Mesenchymal stem cell (in vitro differentiated cells and primary cell): ENCODE results near the gene ARHGAP44.

Source experiments
- DNase-seq: peaks from one replicate; pipeline ENCODE4 v3.0.0-alpha.2; 2013
- H2AFZ ChIP-seq: one replicate; pipeline ENCODE4 v1.6.1; 2013; ENCODE audit warnings: low read depth, mild to moderate bottlenecking, control low read depth, inconsistent platforms, low read length, moderate library complexity
- H2AK5ac ChIP-seq: 2 replicates; pipeline ENCODE4 v1.6.1; 2013; ENCODE audit warnings: low read length, moderate library complexity, mild to moderate bottlenecking, inconsistent platforms; ENCODE audit not compliant: severe bottlenecking
- H2BK120ac ChIP-seq: one replicate; pipeline ENCODE4 v1.6.1; 2013; ENCODE audit warnings: low read depth, mild to moderate bottlenecking, inconsistent platforms, low read length, moderate library complexity
- H2BK12ac ChIP-seq, 2 experiments: one replicate each; pipeline ENCODE4 v1.6.1; 2013; ENCODE audit warnings: inconsistent platforms in 2 of 2, low read length in 2 of 2, mild to moderate bottlenecking in 2 of 2, moderate library complexity in 2 of 2, control low read depth in 1 of 2
- H2BK15ac ChIP-seq: one replicate; pipeline ENCODE4 v1.6.1; 2013; ENCODE audit warnings: mild to moderate bottlenecking, low read depth, inconsistent platforms; ENCODE audit not compliant: poor library complexity, severe bottlenecking
- H2BK5ac ChIP-seq: 2 replicates; pipeline ENCODE4 v1.6.1; 2013; ENCODE audit warnings: low read depth, mild to moderate bottlenecking, low read length, control low read depth, inconsistent platforms; ENCODE audit not compliant: poor library complexity, severe bottlenecking
- H3K14ac ChIP-seq, 2 experiments: one replicate each; pipeline ENCODE4 v1.6.1; 2013; ENCODE audit warnings: inconsistent platforms in 2 of 2, low read length in 2 of 2, control low read depth in 1 of 2, mild to moderate bottlenecking in 1 of 2, moderate library complexity in 1 of 2
- H3K18ac ChIP-seq, 2 experiments: one replicate each; pipeline ENCODE4 v1.6.1; 2013; ENCODE audit warnings: inconsistent platforms in 2 of 2, low read length in 2 of 2, control low read depth in 1 of 2, low read depth in 1 of 2, mild to moderate bottlenecking in 1 of 2
- H3K23ac ChIP-seq, 2 experiments: one replicate each; pipeline ENCODE4 v1.6.1; 2013; ENCODE audit warnings: inconsistent platforms in 2 of 2, low read length in 2 of 2, mild to moderate bottlenecking in 2 of 2, moderate library complexity in 2 of 2, control low read depth in 1 of 2
- H3K27ac ChIP-seq: 2 replicates; pipeline ENCODE4 v1.5.1; 2013; ENCODE audit warnings: mild to moderate bottlenecking, moderate library complexity, low read length, control low read depth, inconsistent platforms; ENCODE audit not compliant: poor library complexity, severe bottlenecking
- H3K27me3 ChIP-seq, 2 experiments: 2 replicates each; pipeline versions ENCODE4 v1.6.1 to v1.7.0; 2013; ENCODE audit warnings: low read length in 2 of 2, mild to moderate bottlenecking in 2 of 2, moderate library complexity in 2 of 2, control low read depth in 1 of 2, inconsistent platforms in 1 of 2; ENCODE audit not compliant: control insufficient read depth in 1 of 2, insufficient read depth in 1 of 2
- H3K36me3 ChIP-seq, 2 experiments: 2 replicates each; pipeline versions ENCODE4 v1.6.1 to v1.7.0; 2013; ENCODE audit warnings: low read length in 2 of 2, control low read depth in 1 of 2, inconsistent platforms in 1 of 2, low read depth in 1 of 2, mild to moderate bottlenecking in 1 of 2; ENCODE audit not compliant: insufficient read depth in 2 of 2, control insufficient read depth in 1 of 2
- H3K4ac ChIP-seq, 2 experiments: one replicate each; pipeline ENCODE4 v1.6.1; 2013; ENCODE audit warnings: inconsistent platforms in 2 of 2, low read length in 2 of 2, mild to moderate bottlenecking in 2 of 2, moderate library complexity in 2 of 2, control low read depth in 1 of 2, low read depth in 1 of 2
- H3K4me1 ChIP-seq: 2 replicates; pipeline ENCODE4 v1.6.1; 2013; ENCODE audit warnings: low read depth, low read length, control low read depth; ENCODE audit not compliant: control insufficient read depth, insufficient read depth
- H3K4me2 ChIP-seq: 2 replicates; pipeline ENCODE4 v1.6.1; 2013; ENCODE audit warnings: low read length, mild to moderate bottlenecking, inconsistent platforms; ENCODE audit not compliant: poor library complexity, severe bottlenecking
- H3K4me3 ChIP-seq, 2 experiments: 2 replicates each; pipeline versions ENCODE4 v1.5.1 to v1.7.0; 2013; ENCODE audit warnings: low read length in 2 of 2, mild to moderate bottlenecking in 2 of 2, control low read depth in 1 of 2, low read depth in 1 of 2; ENCODE audit not compliant: insufficient read depth in 1 of 2
- H3K79me1 ChIP-seq: replicated peaks from 2 replicates; pipeline ENCODE4 v1.6.1; 2013; ENCODE audit warnings: mild to moderate bottlenecking, control low read depth, low read length, inconsistent platforms; ENCODE audit not compliant: poor library complexity, severe bottlenecking
- H3K9ac ChIP-seq: 2 replicates; pipeline ENCODE4 v1.7.0; 2013; ENCODE audit warnings: mild to moderate bottlenecking, low read length, moderate library complexity
- H3K9me3 ChIP-seq: 2 replicates; pipeline ENCODE4 v1.7.0; 2013; ENCODE audit warnings: mild to moderate bottlenecking, low read length; ENCODE audit not compliant: control insufficient read depth
- H4K8ac ChIP-seq: one replicate; pipeline ENCODE4 v1.6.1; 2013; ENCODE audit warnings: inconsistent platforms, mild to moderate bottlenecking, low read length, moderate library complexity
- H4K91ac ChIP-seq: one replicate; pipeline ENCODE4 v1.6.1; 2013; ENCODE audit warnings: mild to moderate bottlenecking, low read length, inconsistent platforms
- WGBS: methylation state at CpG from one replicate; pipeline ENCODE4 v1.1.7; 2013; ENCODE audit warnings: mixed read lengths; 5-methylcytosine and 5-hydroxymethylcytosine counted together

Gene ARHGAP44

DNA sequence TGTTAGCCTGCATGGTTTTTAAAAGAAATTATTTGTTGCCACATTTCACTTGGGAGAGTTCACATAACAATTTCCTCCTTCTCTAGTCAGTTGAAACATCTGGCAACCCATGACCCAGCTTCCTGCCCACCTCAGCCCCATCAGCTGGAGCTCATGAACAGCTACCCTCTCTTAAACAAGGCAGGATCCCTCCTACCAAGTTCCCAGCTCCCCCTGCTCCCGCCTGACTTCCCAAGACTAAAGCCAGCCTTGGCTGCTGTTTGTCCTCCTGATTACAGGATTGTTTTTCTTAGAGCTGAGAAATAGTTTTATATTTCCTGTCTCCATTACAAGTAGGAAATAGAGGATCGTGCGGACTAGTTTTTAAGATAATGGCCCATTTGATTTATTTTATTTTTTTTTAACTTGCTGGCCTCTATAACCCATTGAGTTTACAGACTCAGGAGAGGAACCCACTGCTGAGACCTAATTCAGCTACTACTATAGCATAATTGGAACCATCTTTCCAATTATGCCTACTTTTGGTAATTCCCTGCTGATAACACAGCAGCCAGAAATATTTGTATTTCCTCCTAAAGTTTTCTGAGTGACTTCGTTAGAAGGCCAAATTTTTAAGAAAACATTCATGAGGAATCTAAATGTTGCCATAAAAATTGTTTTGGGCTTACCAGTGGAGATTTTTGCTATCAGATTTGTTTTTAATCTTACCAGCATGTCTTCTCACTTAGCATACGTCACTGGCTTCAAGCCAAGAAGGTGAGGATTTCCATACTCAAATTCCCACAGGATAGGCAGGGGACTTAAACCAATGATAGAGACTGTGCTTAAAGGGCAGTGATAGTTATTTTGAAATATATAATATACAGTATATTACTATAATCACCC lies 138.5 kb downstream of the ARHGAP44 start:
- DNase-seq = no peak
- Histone ChIP-seq H3K23ac (no peak overlapping the region), H3K4me2 (no peak overlapping the region), H3K9ac (peak overlapping the region; percentile 23), H3K18ac (no peak overlapping the region), H2BK120ac (no peak overlapping the region), H2AK5ac (no peak overlapping the region), H2BK15ac (no peak overlapping the region), H2AFZ (no peak overlapping the region), H2BK12ac (no peak overlapping the region), H3K79me1 (no peaks in the 10 kb centered on the region), H3K14ac (no peak overlapping the region), H3K4ac (no peak overlapping the region), H3K9me3 (no peaks in the 10 kb centered on the region), H3K27me3 (no peaks in the 10 kb centered on the region), H3K27ac (no peak overlapping the region), H3K36me3 (no peaks in the 10 kb centered on the region), H4K91ac (no peak overlapping the region), H3K4me1 (no peaks in the 10 kb centered on the region), H4K8ac (no peak overlapping the region), H2BK5ac (no peak overlapping the region), H3K4me3 (no peak overlapping the region)
- WGBS = 54% methylated on average over 3 of the region's 5 CpGs

DNA sequence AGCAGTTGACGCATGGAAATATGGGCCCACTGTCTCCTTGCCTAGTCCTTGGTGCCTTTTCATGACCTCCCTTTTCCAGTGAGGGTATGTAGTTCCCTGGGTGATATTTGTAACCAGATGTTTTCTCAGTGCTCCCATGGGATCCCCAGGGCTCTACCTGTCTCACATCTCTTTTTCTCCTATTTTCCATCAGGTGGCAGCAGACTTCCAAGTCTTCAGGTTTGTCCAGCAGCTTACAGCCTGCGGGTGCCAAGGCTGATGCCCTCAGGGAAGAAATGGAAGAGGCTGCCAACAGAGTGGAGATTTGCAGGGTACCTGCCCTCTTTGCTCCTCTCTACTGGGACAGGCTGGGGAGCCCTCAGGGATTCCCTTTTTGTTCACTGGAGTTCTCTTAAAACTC lies 139.4 kb downstream of the ARHGAP44 start:
- Histone ChIP-seq H4K91ac (no peak overlapping the region), H4K8ac (no peak overlapping the region), H2BK12ac (no peak overlapping the region), H2AFZ (no peak overlapping the region), H3K14ac (no peak overlapping the region), H3K23ac (no peak overlapping the region), H3K27ac (no peak overlapping the region), H3K4me1 (no peaks in the 10 kb centered on the region), H3K4me2 (no peak overlapping the region), H3K9me3 (no peaks in the 10 kb centered on the region), H2BK15ac (no peak overlapping the region), H3K9ac (no peak overlapping the region), H3K27me3 (no peaks in the 10 kb centered on the region), H3K4ac (no peak overlapping the region), H2BK5ac (no peak overlapping the region), H2BK120ac (no peak overlapping the region), H2AK5ac (no peak overlapping the region), H3K18ac (no peak overlapping the region), H3K79me1 (no peaks in the 10 kb centered on the region), H3K4me3 (no peak overlapping the region), H3K36me3 (no peaks in the 10 kb centered on the region)
- 85% methylated on average over 2 of the region's 2 CpGs for WGBS
- DNase-seq = no peak

DNA sequence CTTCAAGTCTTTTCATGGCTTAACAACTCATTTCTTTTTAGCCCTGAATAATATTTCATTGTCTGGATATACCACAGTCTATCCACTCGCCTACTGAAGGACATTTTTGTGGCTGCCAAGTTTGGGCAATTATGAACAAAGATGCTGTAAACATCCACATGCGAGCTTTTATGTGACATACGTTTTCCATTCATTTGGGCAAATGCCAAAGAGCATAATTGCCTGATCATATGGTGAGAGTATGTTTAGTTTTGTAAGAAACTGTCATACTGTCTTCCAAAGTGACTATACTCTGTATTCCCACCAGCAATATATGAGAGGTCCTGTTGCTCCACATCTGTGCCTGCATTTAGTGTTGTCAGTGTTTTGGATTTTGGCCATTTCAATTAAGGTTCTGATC lies 147.2 kb downstream of the ARHGAP44 start:
- H3K27ac ChIP-seq = no peak overlapping the region
- no peak for DNase-seq
- H3K9me3 ChIP-seq = no peaks in the 10 kb centered on the region
- H3K4me2 ChIP-seq = no peak overlapping the region
- no peaks in the 10 kb centered on the region for H3K27me3 ChIP-seq
- H2BK120ac ChIP-seq = no peak overlapping the region
- H3K4me3 ChIP-seq = no peak overlapping the region
- no peak overlapping the region for H4K91ac ChIP-seq
- 86% methylated on average over 3 of the region's 3 CpGs for WGBS
- H2BK5ac ChIP-seq = no peak overlapping the region
- no peak overlapping the region for H3K23ac ChIP-seq
- H3K18ac ChIP-seq = no peak overlapping the region
- no peaks in the 10 kb centered on the region for H3K79me1 ChIP-seq
- H2BK12ac ChIP-seq = no peak overlapping the region
- H3K4me1 ChIP-seq = no peaks in the 10 kb centered on the region
- no peak overlapping the region for H2BK15ac ChIP-seq
- no peak overlapping the region for H2AK5ac ChIP-seq
- no peak overlapping the region for H2AFZ ChIP-seq
- no peaks in the 10 kb centered on the region for H3K36me3 ChIP-seq
- H3K9ac ChIP-seq = no peak overlapping the region
- H3K4ac ChIP-seq = no peak overlapping the region
- H4K8ac ChIP-seq = no peak overlapping the region
- H3K14ac ChIP-seq = no peak overlapping the region

DNA sequence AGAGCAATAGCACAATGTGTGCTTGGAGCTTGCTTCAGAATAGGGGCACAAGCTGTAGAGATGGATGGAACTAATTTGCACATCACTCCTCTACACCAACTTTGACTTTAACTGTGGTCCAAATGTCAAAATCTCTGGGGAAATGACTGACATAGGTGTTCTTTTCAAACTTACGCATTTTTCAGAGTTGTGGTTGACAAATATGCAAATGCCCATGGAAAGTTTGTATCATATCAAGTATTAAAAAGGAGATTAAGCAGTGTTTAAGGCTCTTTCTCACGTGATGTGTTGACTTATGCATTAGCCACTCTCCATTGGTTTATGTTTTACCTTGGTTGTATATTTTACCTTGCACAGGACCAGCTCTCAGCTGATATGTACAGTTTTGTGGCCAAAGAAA lies 151.4 kb downstream of the ARHGAP44 start:
- no peak overlapping the region for H3K9ac ChIP-seq
- no peak overlapping the region for H2AK5ac ChIP-seq
- H3K79me1 ChIP-seq = no peaks in the 10 kb centered on the region
- no peak overlapping the region for H3K4me3 ChIP-seq
- DNase-seq = no peak
- H3K18ac ChIP-seq = no peak overlapping the region
- no peak overlapping the region for H2BK15ac ChIP-seq
- H3K4me2 ChIP-seq = no peak overlapping the region
- no peak overlapping the region for H4K8ac ChIP-seq
- 58% methylated on average over 2 of the region's 2 CpGs for WGBS
- H2AFZ ChIP-seq = no peak overlapping the region
- H3K27me3 ChIP-seq = no peaks in the 10 kb centered on the region
- H3K9me3 ChIP-seq = no peaks in the 10 kb centered on the region
- no peaks in the 10 kb centered on the region for H3K36me3 ChIP-seq
- H4K91ac ChIP-seq = no peak overlapping the region
- no peaks in the 10 kb centered on the region for H3K4me1 ChIP-seq
- H3K23ac ChIP-seq = no peak overlapping the region
- no peak overlapping the region for H3K27ac ChIP-seq
- no peak overlapping the region for H3K4ac ChIP-seq
- H2BK5ac ChIP-seq = no peak overlapping the region
- H2BK12ac ChIP-seq = no peak overlapping the region
- no peak overlapping the region for H2BK120ac ChIP-seq
- H3K14ac ChIP-seq = no peak overlapping the region
